ENCODE data around the gene SLC15A1.

SLC15A1 gene

DNA sequence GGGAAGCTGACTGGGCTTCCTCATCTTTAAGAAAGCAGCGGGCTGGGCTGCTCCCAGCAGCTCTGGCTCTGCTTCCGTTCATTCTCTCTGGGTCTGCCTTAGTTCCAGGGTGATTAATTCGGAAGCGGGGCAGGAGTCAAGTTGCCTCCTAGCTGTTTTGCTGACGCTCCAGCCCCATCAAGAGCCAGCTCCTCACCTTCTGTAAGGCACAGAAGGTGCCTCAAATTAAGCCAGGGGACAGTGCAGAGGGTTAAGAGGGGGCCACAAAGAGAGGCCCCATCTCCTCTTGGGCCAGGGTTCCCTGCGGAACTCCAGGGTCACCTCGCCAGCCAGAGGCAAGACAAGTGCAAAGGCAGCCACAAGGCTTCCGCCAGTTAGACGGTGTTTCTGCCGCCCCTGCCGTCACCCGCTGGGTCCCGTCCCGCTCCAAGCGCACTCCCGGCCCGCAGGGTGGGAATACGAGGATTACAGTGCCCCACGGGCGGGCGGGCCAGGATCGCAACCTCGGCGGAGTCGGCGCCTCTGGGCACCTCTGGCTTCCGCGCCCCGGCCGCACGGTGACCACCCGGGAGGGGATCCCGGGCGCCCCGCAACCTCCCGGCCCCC is 508 bp downstream of the SLC15A1 start:
- peak; percentile 30 for DNase-seq (ENCODE audit: low spot score)

GRCh38 chr13:98751367-98751782 is 1.1 kb downstream of the SLC15A1 start:
- peak; percentile 54 for DNase-seq (ENCODE audit: low spot score)

DNA sequence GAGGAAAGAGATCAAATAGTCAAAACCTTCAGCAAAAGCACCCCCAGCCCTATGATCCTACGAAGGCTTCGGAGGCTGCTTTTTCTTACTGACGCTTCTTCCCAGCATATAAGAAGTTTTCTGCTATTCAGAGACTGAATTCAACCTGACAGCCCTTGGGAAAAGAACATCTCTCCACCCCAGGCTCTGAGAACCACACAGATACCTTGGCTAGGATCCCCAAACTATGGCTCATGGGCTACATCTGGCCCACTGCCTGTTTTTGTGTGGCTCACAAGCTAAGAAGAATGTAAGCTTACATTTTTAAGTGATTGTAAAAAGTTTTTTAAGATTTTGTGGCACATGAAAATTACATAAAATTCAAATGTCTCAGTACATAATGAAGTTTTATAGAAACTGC is 3.0 kb downstream of the SLC15A1 start:
- DNase-seq (ENCODE audit: low spot score) = no peak

- DNase-seq (ENCODE audit: low spot score) = no peak
These were observed 5.5 kb downstream of the SLC15A1 start for GRCh38 chr13:98746968-98747367.

DNA sequence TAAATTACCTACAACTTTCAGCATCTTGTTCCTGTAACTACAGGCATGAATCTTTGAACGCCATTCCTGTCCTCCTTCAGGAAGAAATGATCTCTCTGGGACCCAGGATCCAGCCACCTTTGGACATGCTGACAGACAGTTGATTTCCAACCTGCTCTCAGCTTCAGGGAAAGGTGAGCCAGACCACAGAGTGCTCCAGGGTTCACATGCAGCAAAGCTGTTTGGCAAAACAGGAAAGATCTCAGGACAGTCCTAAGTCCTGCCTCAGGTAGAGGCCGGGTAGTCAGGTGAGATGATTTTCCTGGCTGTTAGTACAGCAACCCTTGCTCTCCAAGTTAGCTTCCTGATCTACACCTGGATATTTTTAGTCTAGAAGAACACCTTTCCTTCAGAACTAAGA is 9.1 kb downstream of the SLC15A1 start:
- DNase-seq (ENCODE audit: low spot score) = no peak

DNA sequence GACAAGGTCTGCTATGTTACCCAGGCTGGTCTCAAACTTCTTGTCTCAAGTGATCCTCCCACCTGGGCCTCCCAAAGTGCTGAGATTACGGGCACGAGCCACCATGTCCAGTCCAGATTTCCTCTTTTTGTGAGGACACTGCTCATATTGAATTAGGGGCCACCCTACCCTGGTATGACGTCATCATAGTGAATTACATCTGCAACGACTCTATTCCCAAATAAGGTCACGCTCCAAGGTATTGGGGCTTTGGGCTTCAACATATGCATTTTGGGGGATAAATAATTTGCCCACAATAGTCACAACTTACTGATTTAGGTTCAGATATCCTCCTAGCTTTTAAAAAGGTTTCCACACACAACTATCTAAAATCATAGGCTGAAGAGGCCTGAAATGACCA is 9.5 kb downstream of the SLC15A1 start:
- DNase-seq (ENCODE audit: low spot score) = no peak

DNA sequence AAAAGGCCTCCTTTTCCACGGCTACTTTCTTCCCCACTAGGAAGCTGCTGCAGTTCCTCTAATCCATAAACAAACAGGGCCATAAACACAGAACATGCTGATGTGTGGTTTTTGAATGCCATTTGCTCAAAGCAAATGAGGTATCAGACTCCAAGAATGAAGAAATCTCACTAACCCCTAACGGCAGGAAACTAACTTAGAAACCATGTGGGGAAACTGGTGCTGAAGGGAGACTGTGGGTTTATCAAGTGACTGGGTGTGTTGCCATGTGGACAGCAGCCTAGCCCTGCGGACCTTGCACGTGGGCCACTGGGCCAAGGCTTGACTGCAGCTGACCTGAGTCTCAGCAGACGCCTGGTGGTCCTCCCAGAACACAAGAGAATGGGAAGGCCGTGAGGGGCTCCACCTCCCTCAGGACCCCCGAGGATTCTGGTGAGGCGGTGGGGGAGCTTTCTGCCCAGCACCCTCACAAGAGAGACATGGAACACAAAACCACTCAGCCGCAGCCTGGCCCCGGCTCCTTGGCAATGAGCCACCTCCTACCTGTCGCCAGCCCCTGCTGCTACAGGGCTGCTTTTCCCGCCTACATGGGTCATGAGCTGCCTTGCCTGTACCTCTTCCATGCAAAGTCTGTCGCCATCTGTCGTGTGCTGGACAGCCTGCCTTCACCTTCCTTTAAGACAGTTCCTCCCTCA is 10.6 kb downstream of the SLC15A1 start:
- DNase-seq (ENCODE audit: low spot score) = no peak

DNA sequence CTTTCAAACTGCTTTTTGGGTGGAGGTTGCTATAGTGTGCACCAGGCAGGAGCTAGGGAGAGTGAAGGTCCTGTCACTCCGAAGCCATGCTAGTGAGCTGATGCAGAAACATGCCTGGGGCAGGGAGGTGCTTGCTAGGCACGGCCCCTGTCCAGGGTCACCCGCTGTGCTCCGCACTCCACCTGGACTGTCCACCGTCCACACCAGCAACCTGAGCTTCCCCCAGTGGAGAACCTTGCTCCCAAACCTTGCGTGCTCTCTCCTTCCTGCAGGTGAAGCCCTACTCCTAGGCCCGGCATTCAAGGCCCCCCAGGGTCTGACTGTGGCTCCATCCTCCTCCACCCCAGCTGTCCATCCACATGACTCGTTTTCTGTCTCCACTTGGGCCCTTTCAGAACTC is 12.3 kb downstream of the SLC15A1 start:
- DNase-seq (ENCODE audit: low spot score) = no peak

DNA sequence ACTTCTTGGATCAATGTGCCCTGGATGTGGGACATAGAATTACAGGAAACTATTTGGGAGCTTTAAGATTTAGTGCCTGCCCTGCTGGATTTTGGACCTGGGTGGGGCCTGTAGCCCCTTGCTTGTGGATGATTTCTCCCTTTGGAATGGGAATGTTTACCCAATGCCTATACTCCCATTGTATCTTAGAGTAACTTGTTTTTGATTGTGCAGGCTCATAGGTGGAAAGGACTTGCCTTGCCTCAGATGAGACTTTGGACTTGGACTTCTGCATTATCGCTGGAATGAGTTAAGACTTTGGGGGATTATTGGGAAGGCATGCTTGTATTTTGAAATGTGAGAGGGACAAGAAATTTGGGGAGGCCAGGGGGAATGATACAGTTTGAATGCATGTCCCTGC is 13.5 kb downstream of the SLC15A1 start:
- DNase-seq (ENCODE audit: low spot score) = no peak

DNA sequence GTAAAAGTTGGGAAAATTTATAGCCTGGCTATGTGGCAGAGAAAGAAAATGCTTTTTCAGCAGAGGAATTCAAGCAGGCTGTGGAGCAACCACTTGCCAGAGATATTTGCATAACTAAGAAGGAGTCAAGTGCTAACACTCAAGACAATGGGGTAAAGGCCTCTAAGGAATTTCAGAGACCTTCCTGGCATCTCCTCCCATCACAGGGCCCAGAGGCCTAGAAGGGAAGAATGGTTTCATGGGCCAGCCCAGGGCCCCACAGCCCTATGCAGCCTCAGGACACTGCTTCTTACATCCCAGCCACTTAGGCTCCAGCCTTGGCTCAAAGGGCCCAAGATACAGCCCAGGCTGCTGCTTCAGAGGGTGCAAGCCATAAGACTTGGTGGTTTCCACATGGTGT is 14.3 kb downstream of the SLC15A1 start:
- no peak for DNase-seq (ENCODE audit: low spot score)

DNA sequence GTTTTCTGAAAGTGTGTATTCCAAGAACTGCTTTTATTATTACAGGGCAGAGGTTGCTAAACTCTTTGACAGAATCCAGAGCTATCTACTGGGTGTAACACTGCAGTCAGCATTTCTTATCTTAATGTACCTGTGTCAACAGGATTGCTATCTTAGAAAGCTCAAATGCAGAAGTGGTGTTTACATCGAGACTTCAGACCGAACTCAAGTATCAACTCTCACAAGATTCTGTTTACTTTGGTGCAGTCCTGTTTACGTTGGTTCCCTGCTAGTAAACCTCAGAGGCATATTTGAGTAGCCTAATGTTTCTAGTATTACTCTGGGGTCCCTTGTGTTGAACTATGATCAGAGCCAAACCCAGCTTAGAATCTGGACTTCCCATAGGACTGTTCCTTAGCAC is 20.5 kb downstream of the SLC15A1 start:
- no peak for DNase-seq (ENCODE audit: low spot score)

GRCh38 chr13:98731038-98731437 is 21.4 kb downstream of the SLC15A1 start:
- no peak for DNase-seq (ENCODE audit: low spot score)

DNA sequence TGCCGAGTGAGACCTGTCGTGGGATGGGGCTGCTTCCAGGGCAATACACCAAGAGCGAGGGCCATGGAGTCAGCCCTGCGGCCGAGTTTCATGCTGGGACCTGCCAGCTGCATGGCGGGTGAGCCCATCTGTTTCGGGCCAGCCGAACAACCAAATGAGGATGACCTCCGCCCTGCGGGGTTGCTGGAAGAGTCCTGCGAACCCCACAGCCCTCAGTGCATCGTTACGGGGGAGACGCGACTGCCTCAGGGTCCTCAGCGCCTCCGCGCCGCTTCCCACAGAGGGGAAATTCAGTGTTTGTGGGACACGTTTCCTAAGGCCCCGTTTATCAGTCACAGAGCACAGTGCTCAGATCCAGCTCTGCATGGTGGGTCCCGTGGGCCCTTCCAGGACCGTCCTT is 22.0 kb downstream of the SLC15A1 start:
- DNase-seq (ENCODE audit: low spot score) = no peak

- peak; percentile 58 for DNase-seq (ENCODE audit: low spot score)
These were observed 22.8 kb downstream of the SLC15A1 start for GRCh38 chr13:98729658-98730057.

DNA sequence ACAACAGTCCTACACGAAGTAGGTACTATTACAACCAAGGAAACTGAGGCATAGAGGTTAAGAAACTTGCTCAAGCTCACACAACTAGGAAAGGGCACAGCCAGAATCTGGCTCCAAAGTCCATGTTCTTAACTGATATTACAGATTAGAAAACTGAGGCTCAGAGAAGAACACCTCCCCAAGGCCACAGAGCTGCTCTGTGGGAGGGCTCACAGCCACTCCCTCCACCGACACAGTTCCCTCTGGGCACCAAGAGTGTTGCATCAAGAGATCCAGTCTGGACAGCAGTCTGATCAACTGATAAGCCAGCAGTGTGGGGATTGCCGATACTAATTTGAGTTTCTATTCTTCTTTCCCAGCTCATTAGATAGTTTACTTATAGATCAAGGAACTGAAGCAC is 29.5 kb downstream of the SLC15A1 start:
- no peak for DNase-seq (ENCODE audit: low spot score)

GRCh38 chr13:98721825-98722510 is 30.5 kb downstream of the SLC15A1 start:
- no peak for DNase-seq (ENCODE audit: low spot score)

DNA sequence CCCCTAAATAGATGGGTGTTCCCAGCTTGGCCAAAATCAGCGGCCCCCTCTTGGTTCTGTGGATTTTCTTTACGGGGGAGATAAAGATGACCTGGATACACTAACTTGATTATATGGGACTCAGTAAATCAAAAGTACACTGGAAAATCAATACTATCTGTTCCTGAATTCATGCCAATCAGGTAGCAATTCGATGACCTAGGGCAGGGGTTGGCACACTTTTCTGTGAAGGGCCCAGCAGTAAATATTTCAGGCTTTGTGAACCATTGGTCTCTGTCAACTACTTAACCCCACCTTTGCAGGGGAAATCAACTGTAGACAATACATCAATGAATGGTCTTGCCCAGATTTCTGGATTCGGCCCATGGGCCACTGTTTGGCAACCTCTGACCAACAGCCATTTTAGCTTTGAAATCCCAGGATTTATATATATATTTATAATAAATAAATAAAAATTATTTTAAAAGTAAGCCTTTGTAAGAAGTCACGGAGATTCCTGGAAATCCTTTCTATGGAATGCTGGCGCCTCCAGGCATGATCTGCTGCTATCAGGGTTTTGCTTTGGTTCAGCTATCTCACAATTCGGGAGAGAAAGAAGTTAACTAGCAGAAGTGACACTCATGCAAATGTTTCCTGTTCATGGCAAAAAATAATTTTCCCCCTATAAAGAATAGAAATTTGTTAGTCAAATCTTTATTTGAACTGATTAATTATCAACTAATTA is 32.8 kb downstream of the SLC15A1 start:
- no peak for DNase-seq (ENCODE audit: low spot score)

DNA sequence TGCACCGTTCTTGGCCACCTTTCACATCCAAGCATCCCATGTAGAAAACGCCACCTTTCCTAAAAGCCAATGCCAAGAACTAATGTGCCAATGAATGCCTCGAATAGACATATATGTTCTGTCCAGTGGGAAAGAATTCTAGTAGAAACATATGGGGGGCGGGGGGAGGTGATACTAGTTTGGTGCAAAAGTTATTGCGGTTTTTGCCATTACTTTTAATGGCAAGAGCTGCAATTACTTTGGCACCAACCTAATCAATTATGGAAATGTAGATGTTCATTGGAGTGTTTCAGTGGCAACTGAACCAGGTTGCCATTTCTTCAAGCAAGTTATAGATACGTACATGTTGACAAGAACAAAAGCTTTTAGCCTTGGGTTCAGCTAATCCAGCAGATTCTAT is 34.6 kb downstream of the SLC15A1 start:
- DNase-seq (ENCODE audit: low spot score) = no peak

DNA sequence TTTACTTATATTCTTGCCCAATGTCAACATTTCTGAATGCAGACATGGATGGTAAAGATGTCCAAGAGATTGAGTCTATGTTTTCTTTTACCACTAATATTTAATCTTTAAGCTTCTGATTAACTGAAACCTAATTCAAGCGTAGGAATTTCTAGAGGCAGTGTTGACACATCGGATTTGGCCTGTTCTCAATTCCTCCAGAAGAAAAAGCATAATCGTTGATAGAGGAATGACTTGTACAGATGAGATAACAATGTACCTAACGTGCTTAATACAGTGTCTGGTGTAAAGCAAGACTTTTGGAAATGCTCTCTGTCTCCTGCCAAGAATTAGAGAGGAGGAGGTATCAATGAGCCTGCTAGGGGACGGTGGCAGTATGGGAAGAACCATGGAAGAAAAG is 35.2 kb downstream of the SLC15A1 start:
- no peak for DNase-seq (ENCODE audit: low spot score)

DNA sequence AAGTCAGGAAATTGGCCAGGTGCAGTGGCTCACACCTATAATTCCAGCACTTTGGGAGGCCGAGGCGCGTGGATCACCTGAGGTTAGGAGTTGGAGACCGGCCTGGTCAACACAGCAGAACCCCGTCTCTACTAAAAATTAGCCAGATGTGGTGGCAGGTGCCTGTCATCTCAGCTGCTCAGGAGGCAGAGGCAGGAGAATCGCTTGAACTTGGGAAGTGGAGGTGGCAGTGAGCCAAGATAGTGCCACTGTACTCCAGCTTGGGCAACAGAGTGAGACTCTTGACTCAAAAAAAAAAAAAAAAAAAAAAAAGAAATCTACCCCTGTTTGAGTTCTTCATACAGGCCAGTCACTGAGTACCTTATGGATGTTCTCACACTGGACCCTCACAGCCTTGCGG is 42.0 kb downstream of the SLC15A1 start:
- DNase-seq (ENCODE audit: low spot score) = no peak

DNA sequence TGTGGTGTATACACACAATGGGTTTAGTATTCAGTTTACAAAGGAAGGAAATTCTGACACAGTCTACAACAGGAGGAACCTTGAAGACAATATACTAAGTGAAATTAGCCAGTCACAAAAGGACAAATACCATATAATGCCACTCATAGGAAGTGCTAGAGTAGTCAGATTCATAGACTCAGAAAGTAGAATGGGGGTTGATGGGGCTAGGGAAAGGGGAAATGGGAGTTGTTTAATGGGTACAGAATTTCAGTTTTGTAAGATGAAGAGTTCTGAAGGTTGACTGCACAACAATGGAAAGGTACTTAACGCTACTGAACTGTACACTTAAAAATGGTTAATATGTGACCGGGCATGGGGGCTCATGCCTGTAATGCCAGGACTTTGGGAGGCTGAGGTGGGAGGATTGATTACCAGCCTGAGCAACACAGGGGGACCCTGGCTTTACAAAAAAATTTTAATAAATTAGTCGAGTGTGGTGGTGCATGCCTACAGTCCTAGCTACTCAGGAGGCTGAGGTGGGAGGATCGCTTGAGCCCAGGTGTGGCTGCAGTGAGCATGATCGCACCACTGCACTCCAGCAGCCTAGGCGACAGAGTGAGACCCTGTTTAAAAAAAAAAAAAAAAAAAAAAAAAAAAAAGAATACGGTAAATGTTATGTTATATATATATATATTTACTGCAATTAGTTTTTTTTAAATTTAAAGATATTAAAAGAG is 45.0 kb downstream of the SLC15A1 start:
- no peak for DNase-seq (ENCODE audit: low spot score)

DNA sequence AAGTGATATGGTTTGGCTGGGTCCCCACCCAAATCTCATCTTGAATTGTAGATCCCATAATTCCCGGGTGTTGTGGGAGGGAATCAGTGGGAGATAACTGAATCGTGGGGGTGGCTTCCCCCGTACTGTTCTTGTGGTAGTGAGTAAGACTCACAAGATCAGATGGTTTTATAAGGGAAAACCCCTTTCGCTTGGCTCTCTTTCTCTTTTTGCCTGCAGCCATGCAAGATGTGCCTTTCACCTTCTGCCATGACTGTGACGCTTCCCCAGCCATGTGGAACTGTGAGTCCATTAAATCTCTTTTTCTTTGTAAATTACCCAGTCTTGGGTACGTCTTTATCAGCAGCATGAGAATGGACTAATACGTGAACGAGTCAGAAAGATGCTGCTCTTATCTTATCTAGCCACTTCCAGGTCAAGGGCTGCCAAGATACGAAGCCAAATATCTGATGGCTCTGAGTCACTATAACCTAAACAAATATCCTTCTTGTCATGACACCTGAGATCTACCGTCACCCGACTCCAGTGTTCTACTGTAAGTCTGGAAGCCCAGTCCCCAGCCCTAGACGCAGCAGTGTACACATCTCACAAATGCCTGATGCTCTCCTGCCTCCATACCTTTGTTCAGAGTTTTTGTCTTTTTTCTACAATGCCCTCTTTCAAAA is 45.9 kb downstream of the SLC15A1 start:
- no peak for DNase-seq (ENCODE audit: low spot score)

Data from SW480 (cell line).